HEK293T (cell line): ENCODE data around the gene IRF2.

Experiments used
- CTCF ChIA-PET: fragments of 350-600 bp; formaldehyde crosslinking; extraction: SDS; loops from one replicate; lab custom pipeline; 2021; ENCODE audit warnings: antibody characterized with exemption, inconsistent platforms; lab: Yijun Ruan, JAX
- POLR2A ChIA-PET: fragments of 350-600 bp; formaldehyde crosslinking; extraction: SDS; loops from one replicate; lab custom pipeline; 2020; ENCODE audit warnings: antibody characterized with exemption, inconsistent platforms; lab: Yijun Ruan, JAX
- DNase-seq: peaks from one replicate; pipeline ENCODE4 v3.0.0; 2012; ENCODE audit warnings: mixed read lengths; ENCODE audit errors: extremely low spot score
- ARNT ChIP-seq: fragments of 450-650 bp; IDR thresholded peaks from 2 replicates; pipeline ENCODE4 v1.6.1; 2017; ENCODE audit warnings: mild to moderate bottlenecking
- BHLHE40 ChIP-seq: fragments of 450-650 bp; IDR thresholded peaks from 2 replicates; pipeline ENCODE4 v1.6.1; 2016; ENCODE audit warnings: mild to moderate bottlenecking, moderate library complexity, borderline replicate concordance
- CTBP1 ChIP-seq: fragments of 450-650 bp; IDR thresholded peaks from 2 replicates; pipeline ENCODE4 v1.6.1; 2016; ENCODE audit warnings: borderline replicate concordance
- ELF4 ChIP-seq: fragments of 450-650 bp; IDR thresholded peaks from 2 replicates; pipeline ENCODE4 v1.6.1; 2017; ENCODE audit warnings: antibody characterized with exemption
- FOXA1 ChIP-seq: fragments of 450-650 bp; IDR thresholded peaks from 2 replicates; pipeline ENCODE4 v1.6.1; 2016; ENCODE audit warnings: mild to moderate bottlenecking
- FOXK2 ChIP-seq: fragments of 450-650 bp; IDR thresholded peaks from 2 replicates; pipeline ENCODE4 v1.6.1; 2016; ENCODE audit warnings: mild to moderate bottlenecking
- FOXM1 ChIP-seq: fragments of 450-650 bp; IDR thresholded peaks from 2 replicates; pipeline ENCODE4 v1.6.1; 2017; ENCODE audit warnings: mild to moderate bottlenecking, borderline replicate concordance
- HDGF ChIP-seq: fragments of 450-650 bp; IDR thresholded peaks from 2 replicates; pipeline ENCODE4 v1.6.1; 2017; ENCODE audit warnings: antibody characterized with exemption, borderline replicate concordance
- L3MBTL2 ChIP-seq: fragments of 450-650 bp; conservative IDR thresholded peaks from 2 replicates; pipeline ENCODE4 v1.6.1; 2016; ENCODE audit warnings: mild to moderate bottlenecking
- LEF1 ChIP-seq: fragments of 450-650 bp; IDR thresholded peaks from 2 replicates; pipeline ENCODE4 v1.6.1; 2017; ENCODE audit warnings: mild to moderate bottlenecking, borderline replicate concordance
- NFRKB ChIP-seq: fragments of 450-650 bp; IDR thresholded peaks from 2 replicates; pipeline ENCODE4 v1.6.1; 2016; ENCODE audit warnings: mild to moderate bottlenecking, moderate library complexity
- SP1 ChIP-seq: fragments of 450-650 bp; IDR thresholded peaks from 2 replicates; pipeline ENCODE4 v1.6.1; 2017
- SUZ12 ChIP-seq: fragments of 450-650 bp; IDR thresholded peaks from 2 replicates; pipeline ENCODE4 v1.6.1; 2016; ENCODE audit warnings: mild to moderate bottlenecking
- TARDBP ChIP-seq: fragments of 450-650 bp; IDR thresholded peaks from 2 replicates; pipeline ENCODE4 v1.6.1; 2016
- ZNF384 ChIP-seq: fragments of 450-650 bp; IDR thresholded peaks from 2 replicates; pipeline ENCODE4 v1.6.1; 2016
- TF ChIP-seq, protein P1 (sequence below): fragments of 450-650 bp; IDR thresholded peaks from 2 replicates; pipeline ENCODE4 v1.6.1; 2016

IRF2 gene

DNA sequence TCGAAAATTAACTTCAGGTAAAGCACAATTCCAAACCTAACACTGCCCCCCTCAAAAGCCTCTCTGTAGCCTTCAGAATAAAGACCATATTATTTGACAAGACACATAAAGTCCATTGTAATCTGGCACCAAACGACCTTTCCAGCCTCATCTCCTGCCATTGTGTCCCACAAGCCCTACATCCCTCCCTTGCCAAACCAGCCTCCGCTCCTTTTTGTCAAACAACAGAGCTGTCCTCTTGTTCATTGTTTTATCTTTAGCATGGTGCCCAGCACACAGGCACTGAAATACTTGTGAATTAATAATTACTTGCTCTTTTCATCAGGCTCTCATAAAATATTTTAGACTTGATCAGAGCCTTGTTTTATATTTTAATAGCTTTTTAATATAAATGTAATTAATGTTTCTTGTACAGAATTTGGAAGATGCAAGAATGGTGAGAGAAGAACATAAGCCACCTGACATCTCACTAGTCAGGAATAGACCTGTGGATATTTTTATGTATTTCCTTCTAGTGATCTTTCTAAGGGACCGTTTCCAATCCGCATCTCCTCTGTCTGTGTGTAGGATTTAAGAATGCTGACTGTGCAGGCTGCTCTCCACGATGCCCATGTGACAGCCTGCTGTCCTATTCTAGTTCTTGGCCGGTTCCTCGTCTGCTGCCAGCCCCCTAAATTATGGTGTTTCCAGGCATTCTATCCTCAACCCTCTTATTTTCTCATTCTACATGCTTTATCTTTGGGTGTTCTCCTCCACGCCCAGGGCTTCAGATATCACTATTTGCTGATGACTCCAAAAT, 3.0 kb upstream of the IRF2 start:
- POLR2A ChIA-PET = interaction anchor here (1.0 kb wide), 1 partner anchor 60 kb away, joined by 3 read pairs; no protein-coding TSS in a partner anchor
- TF ChIP-seq SP1 = no peak
- TF ChIP-seq FOXK2 = no peak
- TF ChIP-seq L3MBTL2 = no peak
- no peak for TF ChIP-seq BHLHE40
- no peak for TF ChIP-seq LEF1
- no peak for TF ChIP-seq ZNF384
- no peak for TF ChIP-seq FOXM1
- no peak for TF ChIP-seq HDGF
- no peak for TF ChIP-seq ELF4
- CTCF ChIA-PET = no interaction called here
- no peak for DNase-seq

DNA sequence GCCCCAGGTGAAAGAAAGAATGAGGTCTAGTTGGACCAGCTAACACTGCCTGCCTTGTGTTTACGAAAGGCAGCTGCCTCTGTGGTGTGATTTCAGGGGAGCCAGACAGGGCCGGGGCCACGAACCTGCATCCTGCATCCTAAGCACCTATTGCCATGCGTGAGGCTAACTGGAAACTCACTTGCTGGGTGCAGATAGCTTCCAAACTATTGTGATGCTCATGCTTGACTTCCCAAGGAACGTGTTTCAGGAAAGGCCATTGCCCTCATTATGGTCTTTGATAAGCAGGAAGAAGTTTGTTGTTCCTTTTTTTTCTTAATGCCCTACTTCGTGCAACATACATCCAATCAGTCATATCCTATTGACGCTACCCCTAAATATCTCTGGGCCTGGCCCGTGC, 2.3 kb upstream of the IRF2 start:
- POLR2A ChIA-PET = no interaction called here
- no peak for TF ChIP-seq TARDBP
- TF ChIP-seq HDGF = no peak
- no peak for TF ChIP-seq L3MBTL2
- DNase-seq = no peak
- CTCF ChIA-PET = no interaction called here

DNA sequence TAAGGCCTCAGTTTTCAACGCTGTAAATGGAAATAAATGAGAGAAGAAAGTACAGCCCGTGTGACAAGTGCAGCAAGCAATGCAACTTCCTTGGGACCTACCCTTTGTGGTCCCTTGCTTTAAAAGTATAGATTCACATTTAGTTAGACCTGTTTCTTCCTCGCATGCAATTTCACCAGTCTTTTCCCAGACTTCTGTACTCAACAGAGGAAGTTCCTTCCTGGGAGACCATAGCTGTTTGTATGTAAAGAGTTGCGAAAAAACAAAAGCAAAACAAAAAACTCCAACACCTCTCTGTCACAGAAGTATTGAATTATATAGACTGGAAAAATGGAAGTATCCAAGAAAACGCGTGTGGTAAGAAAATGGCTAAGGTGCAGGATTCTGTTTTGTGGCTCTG, 1.1 kb upstream of the IRF2 start:
- no peak for TF ChIP-seq LEF1
- CTCF ChIA-PET = interaction anchor here (0.6 kb wide), 1 partner anchor 1004 kb away, joined by 4 read pairs; no protein-coding TSS in a partner anchor
- DNase-seq = no peak
- POLR2A ChIA-PET = interaction anchor here (0.6 to 2.6 kb wide), 12 partner anchors 10 to 174 kb away, joined by 3 to 42 read pairs (median 6); partner anchors contain the start of gene CASP3

DNA sequence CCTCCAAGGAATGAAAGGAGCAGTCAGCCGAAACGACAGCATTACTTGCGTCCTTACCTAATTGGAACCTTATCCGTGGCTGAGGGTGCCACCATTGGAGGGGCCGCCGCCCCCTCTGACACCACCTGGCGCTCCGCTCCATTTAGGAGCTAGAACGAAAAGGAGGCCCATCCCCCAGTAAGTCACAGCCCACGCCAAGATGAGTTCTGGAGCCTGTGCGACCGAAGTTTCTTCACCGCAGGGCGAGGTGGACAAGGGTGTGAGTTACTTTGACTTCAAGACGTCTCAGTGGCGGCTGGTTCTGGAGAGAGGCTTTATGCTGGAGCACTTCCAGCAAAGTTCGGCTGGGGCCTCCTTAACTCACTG, 729 bp upstream of the IRF2 start:
- CTCF ChIA-PET = interaction anchor here (0.6 kb wide), 1 partner anchor 1005 kb away, joined by 4 read pairs; no protein-coding TSS in a partner anchor
- DNase-seq = peak; percentile 12

DNA sequence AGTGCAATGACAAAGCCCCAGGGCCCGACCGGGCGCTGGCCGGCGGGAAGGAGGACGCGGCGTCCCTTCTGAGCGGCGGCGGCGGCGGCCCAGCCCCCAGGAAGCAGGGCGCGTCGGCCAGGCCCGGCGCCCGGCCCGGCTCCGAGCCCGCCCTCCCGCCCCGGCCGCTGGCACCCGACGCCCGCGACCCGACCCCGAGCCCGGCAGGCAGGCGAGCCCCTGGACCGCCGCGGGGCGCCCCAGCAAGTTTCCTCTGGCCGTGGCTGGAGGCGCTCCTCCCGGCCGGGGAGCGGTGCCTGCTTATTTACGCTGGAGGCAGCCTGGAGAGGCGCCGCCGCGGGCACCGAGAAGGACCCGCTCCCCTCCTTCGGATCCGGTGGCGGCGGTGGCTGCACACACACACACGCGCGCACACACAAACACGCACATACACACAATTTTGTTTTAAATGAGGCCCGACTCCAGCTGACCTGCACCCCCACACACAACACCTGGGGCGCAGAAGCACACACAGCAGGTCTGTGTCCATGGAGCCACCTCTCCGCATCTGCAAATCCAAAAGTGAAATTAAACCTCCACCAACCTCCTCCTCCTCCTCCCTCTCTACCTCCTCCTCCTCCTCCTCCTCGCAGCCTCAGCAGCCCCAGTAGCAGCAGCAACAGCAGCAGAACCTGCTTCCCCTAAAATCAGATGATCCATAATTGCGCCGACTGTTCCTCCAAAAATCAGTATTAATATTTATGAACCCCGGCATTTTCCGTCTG, 669 bp downstream of the IRF2 start:
- DNase-seq = peak; percentile 13
- POLR2A ChIA-PET = interaction anchor here (0.6 to 2.6 kb wide), 31 partner anchors 8 to 260 kb away, joined by 3 to 42 read pairs (median 4); partner anchors contain the start of genes CASP3, CENPU and PRIMPOL

More for the DNA sequence above, 729 bp upstream of the IRF2 start:
- POLR2A ChIA-PET = interaction anchor here (0.6 to 2.6 kb wide), 20 partner anchors 9 to 259 kb away, joined by 3 to 42 read pairs (median 5); partner anchors contain the start of genes CASP3 and CENPU
- no peak for TF ChIP-seq TARDBP
- no peak for TF ChIP-seq SP1
- no peak for TF ChIP-seq LEF1
- TF ChIP-seq ELF4 = no peak
- TF ChIP-seq HDGF = no peak
- no peak for TF ChIP-seq FOXM1
- no peak for TF ChIP-seq SUZ12
- TF ChIP-seq L3MBTL2 = no peak
- TF ChIP-seq FOXK2 = no peak
- no peak for TF ChIP-seq ARNT
- TF ChIP-seq ZNF384 = no peak
- no peak for TF ChIP-seq BHLHE40
- no peak for TF ChIP-seq CTBP1
- no peak for TF ChIP-seq NFRKB
- TF ChIP-seq, protein P1, sequence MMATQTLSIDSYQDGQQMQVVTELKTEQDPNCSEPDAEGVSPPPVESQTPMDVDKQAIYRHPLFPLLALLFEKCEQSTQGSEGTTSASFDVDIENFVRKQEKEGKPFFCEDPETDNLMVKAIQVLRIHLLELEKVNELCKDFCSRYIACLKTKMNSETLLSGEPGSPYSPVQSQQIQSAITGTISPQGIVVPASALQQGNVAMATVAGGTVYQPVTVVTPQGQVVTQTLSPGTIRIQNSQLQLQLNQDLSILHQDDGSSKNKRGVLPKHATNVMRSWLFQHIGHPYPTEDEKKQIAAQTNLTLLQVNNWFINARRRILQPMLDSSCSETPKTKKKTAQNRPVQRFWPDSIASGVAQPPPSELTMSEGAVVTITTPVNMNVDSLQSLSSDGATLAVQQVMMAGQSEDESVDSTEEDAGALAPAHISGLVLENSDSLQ = no peak
- TF ChIP-seq FOXA1 = no peak

More for the DNA sequence above, 669 bp downstream of the IRF2 start:
- CTCF ChIA-PET = no interaction called here
- TF ChIP-seq TARDBP = no peak
- TF ChIP-seq HDGF = no peak
- TF ChIP-seq, protein P1 = no peak
- no peak for TF ChIP-seq NFRKB
- no peak for TF ChIP-seq LEF1
- TF ChIP-seq ZNF384 = no peak
- no peak for TF ChIP-seq FOXM1
- no peak for TF ChIP-seq SP1
- TF ChIP-seq ARNT = no peak
- TF ChIP-seq L3MBTL2 = no peak
